Measurements from ENCODE around the gene TTLL5. TPM values are rescaled to one million over a fixed set of nuclear protein-coding genes. Genes with fewer than 3 reads are reported as not detected.

TTLL5 gene
- total and polyA plus RNA-seq, 2 of the 13 experiments (the other 11 are each of a cell fraction or from before 2014, with no cell fraction given) = 11.8 to 18.8 TPM

DNA sequence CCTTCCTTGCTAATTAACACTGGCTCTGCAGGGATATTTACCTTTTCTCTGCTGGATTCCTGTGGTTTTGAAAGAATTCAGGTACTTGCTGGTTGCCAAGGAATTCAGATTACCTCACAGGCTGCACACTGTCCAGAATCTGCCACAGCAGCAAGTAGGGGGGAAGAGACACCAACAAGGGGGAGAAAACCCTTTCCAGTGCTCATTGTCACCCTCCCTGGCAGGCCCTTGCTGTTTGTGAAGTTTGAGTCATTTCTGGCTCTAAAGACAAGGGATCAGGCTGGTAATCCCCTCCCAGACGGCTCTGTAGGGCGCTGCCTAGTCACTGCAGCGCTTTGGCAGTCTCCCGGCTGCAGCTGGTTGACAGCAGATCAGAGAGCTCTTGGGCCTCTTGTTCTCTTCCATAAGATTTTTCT, 50.8 kb downstream of the TTLL5 start (continued):
- TF ChIP-seq ZBTB37 (CRISPR knock-in tag; IDR thresholded peaks at IDR 0.05) = no peak
- no peak for TF ChIP-seq IKZF1 (IDR thresholded peaks at IDR 0.05)
- TF ChIP-seq POLR2A (IDR thresholded peaks at IDR 0.05; ENCODE audit: insufficient read depth in 1 of 2, low read depth in 2 of 2, low read length in 2 of 2) = peak in 1 of 2 experiments; percentile 54; a peak in 1 of 4 replicates
- TF ChIP-seq, protein P1, sequence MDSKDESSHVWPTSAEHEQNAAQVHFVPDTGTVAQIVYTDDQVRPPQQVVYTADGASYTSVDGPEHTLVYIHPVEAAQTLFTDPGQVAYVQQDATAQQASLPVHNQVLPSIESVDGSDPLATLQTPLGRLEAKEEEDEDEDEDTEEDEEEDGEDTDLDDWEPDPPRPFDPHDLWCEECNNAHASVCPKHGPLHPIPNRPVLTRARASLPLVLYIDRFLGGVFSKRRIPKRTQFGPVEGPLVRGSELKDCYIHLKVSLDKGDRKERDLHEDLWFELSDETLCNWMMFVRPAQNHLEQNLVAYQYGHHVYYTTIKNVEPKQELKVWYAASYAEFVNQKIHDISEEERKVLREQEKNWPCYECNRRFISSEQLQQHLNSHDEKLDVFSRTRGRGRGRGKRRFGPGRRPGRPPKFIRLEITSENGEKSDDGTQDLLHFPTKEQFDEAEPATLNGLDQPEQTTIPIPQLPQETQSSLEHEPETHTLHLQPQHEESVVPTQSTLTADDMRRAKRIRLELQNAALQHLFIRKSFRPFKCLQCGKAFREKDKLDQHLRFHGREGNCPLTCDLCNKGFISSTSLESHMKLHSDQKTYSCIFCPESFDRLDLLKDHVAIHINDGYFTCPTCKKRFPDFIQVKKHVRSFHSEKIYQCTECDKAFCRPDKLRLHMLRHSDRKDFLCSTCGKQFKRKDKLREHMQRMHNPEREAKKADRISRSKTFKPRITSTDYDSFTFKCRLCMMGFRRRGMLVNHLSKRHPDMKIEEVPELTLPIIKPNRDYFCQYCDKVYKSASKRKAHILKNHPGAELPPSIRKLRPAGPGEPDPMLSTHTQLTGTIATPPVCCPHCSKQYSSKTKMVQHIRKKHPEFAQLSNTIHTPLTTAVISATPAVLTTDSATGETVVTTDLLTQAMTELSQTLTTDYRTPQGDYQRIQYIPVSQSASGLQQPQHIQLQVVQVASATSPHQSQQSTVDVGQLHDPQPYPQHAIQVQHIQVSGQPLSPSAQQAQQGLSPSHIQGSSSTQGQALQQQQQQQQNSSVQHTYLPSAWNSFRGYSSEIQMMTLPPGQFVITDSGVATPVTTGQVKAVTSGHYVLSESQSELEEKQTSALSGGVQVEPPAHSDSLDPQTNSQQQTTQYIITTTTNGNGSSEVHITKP (CRISPR knock-in tag; IDR thresholded peaks at IDR 0.05; ENCODE audit: low read depth) = peak; percentile 97
- TF ChIP-seq NPAS2 (CRISPR knock-in tag; IDR thresholded peaks at IDR 0.05; ENCODE audit: borderline replicate concordance) = no peak
- no peak for TF ChIP-seq ZNF713 (CRISPR knock-in tag; IDR thresholded peaks at IDR 0.05)
- no peak for TF ChIP-seq SNAPC2 (CRISPR knock-in tag; IDR thresholded peaks at IDR 0.05)
- TF ChIP-seq, protein P2, sequence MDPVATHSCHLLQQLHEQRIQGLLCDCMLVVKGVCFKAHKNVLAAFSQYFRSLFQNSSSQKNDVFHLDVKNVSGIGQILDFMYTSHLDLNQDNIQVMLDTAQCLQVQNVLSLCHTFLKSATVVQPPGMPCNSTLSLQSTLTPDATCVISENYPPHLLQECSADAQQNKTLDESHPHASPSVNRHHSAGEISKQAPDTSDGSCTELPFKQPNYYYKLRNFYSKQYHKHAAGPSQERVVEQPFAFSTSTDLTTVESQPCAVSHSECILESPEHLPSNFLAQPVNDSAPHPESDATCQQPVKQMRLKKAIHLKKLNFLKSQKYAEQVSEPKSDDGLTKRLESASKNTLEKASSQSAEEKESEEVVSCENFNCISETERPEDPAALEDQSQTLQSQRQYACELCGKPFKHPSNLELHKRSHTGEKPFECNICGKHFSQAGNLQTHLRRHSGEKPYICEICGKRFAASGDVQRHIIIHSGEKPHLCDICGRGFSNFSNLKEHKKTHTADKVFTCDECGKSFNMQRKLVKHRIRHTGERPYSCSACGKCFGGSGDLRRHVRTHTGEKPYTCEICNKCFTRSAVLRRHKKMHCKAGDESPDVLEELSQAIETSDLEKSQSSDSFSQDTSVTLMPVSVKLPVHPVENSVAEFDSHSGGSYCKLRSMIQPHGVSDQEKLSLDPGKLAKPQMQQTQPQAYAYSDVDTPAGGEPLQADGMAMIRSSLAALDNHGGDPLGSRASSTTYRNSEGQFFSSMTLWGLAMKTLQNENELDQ (CRISPR knock-in tag; IDR thresholded peaks at IDR 0.05; ENCODE audit: borderline replicate concordance) = no peak
- TF ChIP-seq SRY (CRISPR knock-in tag; IDR thresholded peaks at IDR 0.05) = no peak
- no peak for TF ChIP-seq SIX1 (CRISPR knock-in tag; IDR thresholded peaks at IDR 0.05; ENCODE audit: borderline replicate concordance)
- 0 out of 2 replicates have a peak, but pooled peaks have one; percentile 47 for TF ChIP-seq JUN (CRISPR knock-in tag; IDR thresholded peaks at IDR 0.05)
- no peak for TF ChIP-seq MXD4 (CRISPR knock-in tag; IDR thresholded peaks at IDR 0.05)
- TF ChIP-seq NKX3-1 (CRISPR knock-in tag; IDR thresholded peaks at IDR 0.05) = no peak
- no peak for TF ChIP-seq ZNF33A (CRISPR knock-in tag; IDR thresholded peaks at IDR 0.05; ENCODE audit: borderline replicate concordance)
- 0 out of 2 replicates have a peak, but pooled peaks have one; percentile 14 for TF ChIP-seq PHF21A (CRISPR knock-in tag; IDR thresholded peaks at IDR 0.05)
- no peak for TF ChIP-seq ZNF615 (CRISPR knock-in tag; IDR thresholded peaks at IDR 0.05; ENCODE audit: borderline replicate concordance)
- no peak for TF ChIP-seq ZNF10 (CRISPR knock-in tag; IDR thresholded peaks at IDR 0.05; ENCODE audit: borderline replicate concordance, low read depth)
- no peak for TF ChIP-seq ZNF558 (CRISPR knock-in tag; IDR thresholded peaks at IDR 0.05; ENCODE audit: borderline replicate concordance)
- TF ChIP-seq ARID5B (CRISPR knock-in tag; IDR thresholded peaks at IDR 0.05) = peak; percentile 66; the same call in 1 of the 2 replicates
- no peak for TF ChIP-seq YY1 (IDR thresholded peaks at IDR 0.05; ENCODE audit: insufficient read depth, insufficient replicate concordance, low read depth, low read length)
